OCI-LY3 (cell line): ENCODE results near the gene DDN.

Experiments used
- H2AFZ ChIP-seq: fragments of 200-600, 300-600 bp; shearing (Covaris generic); 2 replicates; pipeline ENCODE4 v1.6.0; 2014; ENCODE audit warnings: antibody characterized with exemption, low read depth, low read length
- H3K27ac ChIP-seq: fragments of 200-600, 300-600 bp; sonication (generic); 2 replicates; pipeline ENCODE4 v1.5.1; 2014; ENCODE audit warnings: mild to moderate bottlenecking, low read length, moderate library complexity, mixed read lengths
- H3K27me3 ChIP-seq: fragments of 200-600, 300-600 bp; sonication (generic); 2 replicates; pipeline ENCODE4 v1.6.1; 2014; ENCODE audit warnings: low read depth, low read length, mixed read lengths
- H3K36me3 ChIP-seq: fragments of 200-600, 300-600 bp; sonication (generic); replicated peaks from 2 replicates; pipeline ENCODE3; 2014; ENCODE audit warnings: low read depth, low read length, mixed read lengths
- H3K4me1 ChIP-seq: fragments of 300-600, 200-600 bp; sonication (generic); 2 replicates; pipeline ENCODE4 v1.6.1; 2014; ENCODE audit warnings: low read length, mixed read lengths
- H3K4me2 ChIP-seq: fragments of 200-600, 300-600 bp; sonication (generic); 2 replicates; pipeline ENCODE4 v1.6.1; 2014; ENCODE audit warnings: low read length, mixed read lengths
- H3K4me3 ChIP-seq: fragments of 300-600, 200-600 bp; sonication (generic); 2 replicates; pipeline ENCODE4 v1.5.1; 2014; ENCODE audit warnings: antibody characterized with exemption, mild to moderate bottlenecking, low read length, moderate library complexity
- H3K79me2 ChIP-seq: fragments of 300-600, 200-600 bp; shearing (Covaris generic); 2 replicates; pipeline ENCODE4 v1.6.1; 2014; ENCODE audit warnings: mild to moderate bottlenecking, low read length, mixed read lengths
- H3K9ac ChIP-seq: fragments of 300-600, 200-600 bp; shearing (Covaris generic); 2 replicates; pipeline ENCODE4 v1.6.0; 2014; ENCODE audit warnings: mild to moderate bottlenecking, low read length, moderate library complexity
- H3K9me3 ChIP-seq: fragments of 200-600, 300-600 bp; shearing (Covaris generic); 2 replicates; pipeline ENCODE4 v1.6.1; 2014; ENCODE audit warnings: low read length, mixed read lengths; ENCODE audit not compliant: insufficient read depth
- H4K20me1 ChIP-seq: fragments of 200-600, 300-600 bp; sonication (generic); 2 replicates; pipeline ENCODE4 v1.6.1; 2016; ENCODE audit warnings: low read length, mixed read lengths; ENCODE audit not compliant: insufficient read depth
- EZH2phosphoT487 ChIP-seq: fragments of 200-600 bp; shearing (Covaris generic); IDR thresholded peaks from 2 replicates; pipeline ENCODE4 v1.6.1; 2018; ENCODE audit warnings: antibody characterized with exemption, mixed run types, low read depth
- TF ChIP-seq, protein P1 (sequence below): fragments of 200-600, 300-600 bp; sonication (generic); IDR thresholded peaks from 2 replicates; pipeline ENCODE4 v1.5.1; 2014; ENCODE audit warnings: antibody characterized with exemption, low read length, low read depth

Gene DDN

DNA sequence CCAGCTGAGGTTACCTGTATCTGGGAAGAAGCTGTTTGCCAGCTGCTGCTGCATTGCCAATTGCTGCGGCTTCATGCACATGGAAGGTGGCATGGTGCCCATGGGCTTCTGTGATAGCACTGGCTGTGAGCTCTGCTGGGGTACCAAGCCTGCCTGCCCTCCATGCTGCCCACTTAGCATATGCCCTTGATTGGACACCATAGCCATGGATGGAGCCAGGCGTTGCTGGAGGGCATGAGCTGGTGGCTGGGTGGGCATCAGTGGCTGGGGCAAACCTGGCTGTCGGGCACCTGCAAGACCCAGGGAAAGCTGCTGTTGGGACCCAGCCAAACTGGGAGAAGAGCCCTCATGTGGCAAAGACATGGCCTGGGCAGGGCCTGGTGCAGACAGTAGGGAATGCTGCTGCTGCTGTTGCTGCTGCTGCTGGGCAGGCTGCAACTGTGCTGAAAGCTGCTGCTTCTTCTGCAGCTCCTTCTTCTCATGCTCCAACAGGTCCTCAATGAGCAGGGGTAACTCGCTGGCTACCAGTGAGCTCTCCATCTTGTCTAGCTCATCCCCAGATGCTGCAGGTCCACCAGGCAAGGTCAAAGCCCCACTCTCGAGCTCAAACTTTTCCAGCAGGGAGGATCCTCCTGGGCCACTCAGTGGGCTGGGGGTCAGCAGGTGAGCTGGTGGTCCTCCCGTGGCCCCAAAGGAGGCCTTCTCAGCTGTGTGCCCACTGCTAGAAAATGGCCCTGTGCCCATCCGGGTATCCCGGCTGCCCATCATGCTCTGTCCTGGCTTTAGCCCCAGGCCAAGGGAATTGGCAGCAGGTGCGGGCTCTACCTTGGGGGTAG is 38.2 kb upstream of the DDN start:
- H3K27me3 ChIP-seq = no peaks in the 10 kb centered on the region
- no peak overlapping the region for H3K27ac ChIP-seq
- peaks cover 3% of the 10 kb centered on the region for H4K20me1 ChIP-seq
- H3K4me2 ChIP-seq = no peak overlapping the region
- no peak for TF ChIP-seq EZH2phosphoT487
- TF ChIP-seq, protein P1, sequence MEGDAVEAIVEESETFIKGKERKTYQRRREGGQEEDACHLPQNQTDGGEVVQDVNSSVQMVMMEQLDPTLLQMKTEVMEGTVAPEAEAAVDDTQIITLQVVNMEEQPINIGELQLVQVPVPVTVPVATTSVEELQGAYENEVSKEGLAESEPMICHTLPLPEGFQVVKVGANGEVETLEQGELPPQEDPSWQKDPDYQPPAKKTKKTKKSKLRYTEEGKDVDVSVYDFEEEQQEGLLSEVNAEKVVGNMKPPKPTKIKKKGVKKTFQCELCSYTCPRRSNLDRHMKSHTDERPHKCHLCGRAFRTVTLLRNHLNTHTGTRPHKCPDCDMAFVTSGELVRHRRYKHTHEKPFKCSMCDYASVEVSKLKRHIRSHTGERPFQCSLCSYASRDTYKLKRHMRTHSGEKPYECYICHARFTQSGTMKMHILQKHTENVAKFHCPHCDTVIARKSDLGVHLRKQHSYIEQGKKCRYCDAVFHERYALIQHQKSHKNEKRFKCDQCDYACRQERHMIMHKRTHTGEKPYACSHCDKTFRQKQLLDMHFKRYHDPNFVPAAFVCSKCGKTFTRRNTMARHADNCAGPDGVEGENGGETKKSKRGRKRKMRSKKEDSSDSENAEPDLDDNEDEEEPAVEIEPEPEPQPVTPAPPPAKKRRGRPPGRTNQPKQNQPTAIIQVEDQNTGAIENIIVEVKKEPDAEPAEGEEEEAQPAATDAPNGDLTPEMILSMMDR = no peak
- H3K79me2 ChIP-seq = no peaks in the 10 kb centered on the region
- H3K36me3 ChIP-seq = peaks cover 60% of the 10 kb centered on the region
- H3K4me1 ChIP-seq = no peaks in the 10 kb centered on the region
- H3K9me3 ChIP-seq = no peaks in the 10 kb centered on the region
- H3K4me3 ChIP-seq = no peak overlapping the region
- H2AFZ ChIP-seq = no peak overlapping the region
- H3K9ac ChIP-seq = no peak overlapping the region

DNA sequence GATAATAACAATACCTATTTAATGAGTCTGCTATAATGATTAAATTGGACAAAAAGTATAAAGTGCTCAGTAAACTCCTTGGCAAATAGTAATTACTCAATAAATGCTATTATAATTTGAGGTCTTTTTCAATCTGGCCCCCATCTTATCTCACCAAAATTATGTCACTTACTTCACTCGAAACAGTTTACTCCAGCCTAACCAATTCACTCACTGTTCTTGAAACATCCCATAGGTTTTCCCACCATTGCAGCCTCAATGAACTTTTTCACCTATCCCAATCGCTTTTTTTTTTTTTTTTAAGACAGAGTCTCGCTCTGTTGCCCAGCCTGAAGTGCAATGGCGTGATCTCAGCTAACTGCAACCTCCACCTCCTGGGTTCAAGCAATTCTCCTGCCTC is 36.9 kb upstream of the DDN start:
- Histone ChIP-seq H3K79me2 (no peaks in the 10 kb centered on the region), H2AFZ (no peak overlapping the region), H3K4me2 (no peak overlapping the region), H3K4me1 (no peaks in the 10 kb centered on the region), H3K9me3 (no peaks in the 10 kb centered on the region), H3K36me3 (peaks cover 62% of the 10 kb centered on the region), H3K27me3 (no peaks in the 10 kb centered on the region), H3K4me3 (no peak overlapping the region), H3K27ac (no peak overlapping the region), H4K20me1 (peaks cover 3% of the 10 kb centered on the region), H3K9ac (no peak overlapping the region)
- TF ChIP-seq, protein P1 = no peak
- TF ChIP-seq EZH2phosphoT487 = no peak

DNA sequence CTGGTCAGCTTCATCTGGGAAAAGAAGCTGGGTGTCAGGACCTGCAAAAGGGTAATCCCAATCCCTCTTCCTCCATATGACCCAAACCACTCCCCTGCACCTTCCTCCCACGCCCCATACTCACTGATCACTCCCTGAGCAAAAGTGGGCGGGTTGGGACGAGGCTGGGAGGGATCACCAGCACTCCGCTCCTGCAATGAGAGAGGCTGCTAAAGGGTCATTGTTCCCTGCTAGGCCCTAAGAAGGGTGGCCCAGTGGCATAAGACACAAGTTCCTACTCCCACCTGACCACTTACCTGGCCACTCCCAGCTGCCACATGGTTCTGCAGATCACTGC is 35.1 kb upstream of the DDN start:
- Histone ChIP-seq H3K4me2 (no peak overlapping the region), H3K4me1 (no peaks in the 10 kb centered on the region), H3K9me3 (no peaks in the 10 kb centered on the region), H4K20me1 (peaks cover 3% of the 10 kb centered on the region), H3K27ac (no peak overlapping the region), H3K79me2 (no peaks in the 10 kb centered on the region), H3K36me3 (peaks cover 70% of the 10 kb centered on the region), H2AFZ (no peak overlapping the region), H3K9ac (no peak overlapping the region), H3K4me3 (no peak overlapping the region), H3K27me3 (no peaks in the 10 kb centered on the region)
- TF ChIP-seq EZH2phosphoT487 = no peak
- TF ChIP-seq, protein P1 = no peak

DNA sequence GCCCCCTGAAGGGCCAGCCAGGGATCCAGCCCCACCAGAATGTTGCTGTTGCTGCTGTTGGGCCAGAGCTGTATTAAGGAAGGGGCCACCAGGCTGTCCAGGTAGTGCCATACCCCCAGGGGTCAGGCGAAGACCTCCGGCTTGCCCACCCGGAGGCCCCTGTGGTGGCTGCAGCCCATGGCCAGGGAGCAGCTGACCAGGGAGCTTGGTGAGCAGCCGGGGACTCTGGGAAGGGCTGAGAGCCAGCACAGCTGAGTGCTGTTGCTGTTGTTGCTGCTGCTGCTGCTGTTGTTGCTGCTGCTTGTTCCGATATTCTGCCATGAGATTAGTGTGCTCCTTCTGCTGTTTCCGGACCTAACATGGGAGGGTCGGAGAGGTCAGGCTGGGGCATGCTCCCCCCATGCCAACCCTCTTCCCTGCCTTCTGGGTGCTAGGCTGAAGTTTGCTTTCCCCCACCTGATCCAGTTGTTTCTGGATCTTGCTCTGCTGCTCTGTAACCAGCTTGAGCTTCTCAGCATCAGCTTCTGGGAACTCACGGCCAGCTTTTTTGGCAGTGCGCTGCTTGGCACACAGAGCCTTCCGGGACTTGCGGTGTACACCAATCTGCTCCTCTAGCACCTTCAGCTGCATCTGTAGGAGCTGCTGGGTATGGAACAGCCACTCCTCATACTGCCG is 34.6 kb upstream of the DDN start:
- no peak overlapping the region for H3K4me3 ChIP-seq
- H3K27me3 ChIP-seq = no peaks in the 10 kb centered on the region
- TF ChIP-seq, protein P1 = no peak
- no peak for TF ChIP-seq EZH2phosphoT487
- H3K27ac ChIP-seq = no peak overlapping the region
- H3K36me3 ChIP-seq = peaks cover 68% of the 10 kb centered on the region
- peaks cover 3% of the 10 kb centered on the region for H4K20me1 ChIP-seq
- no peaks in the 10 kb centered on the region for H3K4me1 ChIP-seq
- H2AFZ ChIP-seq = no peak overlapping the region
- no peaks in the 10 kb centered on the region for H3K79me2 ChIP-seq
- no peak overlapping the region for H3K4me2 ChIP-seq
- H3K9ac ChIP-seq = no peak overlapping the region
- no peaks in the 10 kb centered on the region for H3K9me3 ChIP-seq
